ENCODE results near the gene MYNN.

The MYNN gene

DNA sequence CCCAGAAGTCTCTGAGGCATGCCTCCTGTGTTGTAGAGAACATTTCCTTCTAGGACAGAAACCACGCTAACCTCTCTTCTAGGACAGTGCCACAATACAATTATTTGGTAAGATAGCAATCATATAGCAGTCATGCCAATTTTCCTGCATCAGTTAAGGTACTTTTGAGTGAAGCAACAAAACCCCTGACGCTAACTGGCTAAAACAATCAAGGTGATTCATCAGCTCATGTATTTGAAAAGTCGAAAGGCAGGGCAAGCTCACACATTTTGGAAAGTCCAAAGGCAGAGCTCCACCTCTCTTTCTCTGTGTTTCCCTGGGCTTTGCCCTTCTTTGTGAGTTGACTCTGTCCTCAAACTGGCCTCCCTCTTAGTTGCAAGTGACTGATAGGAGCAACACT lies 18.5 kb upstream of the MYNN start:
- Histone ChIP-seq H2BK12ac (ENCODE audit: low read length in 2 of 2) (no peak overlapping the region), H2BK120ac (ENCODE audit: low read depth, low read length) (no peak overlapping the region), H3K9ac (ENCODE audit: low read length) (no peak overlapping the region), H3K36me3 (ENCODE audit: control insufficient read depth in 1 of 2, insufficient read depth in 2 of 2, low read depth in 1 of 2, low read length in 2 of 2) (no peaks in the 10 kb centered on the region), H2BK5ac (ENCODE audit: low read depth, low read length, poor library complexity, severe bottlenecking) (no peak overlapping the region), H3K4me1 (ENCODE audit: control insufficient read depth, insufficient read depth, low read depth, low read length) (no peaks in the 10 kb centered on the region), H3K4me2 (ENCODE audit: low read length, poor library complexity, severe bottlenecking) (no peak overlapping the region), H2AFZ (ENCODE audit: low read depth, low read length) (no peak overlapping the region), H3K23ac (ENCODE audit: low read length in 2 of 2) (no peak overlapping the region), H3K27ac (ENCODE audit: low read length, poor library complexity, severe bottlenecking) (no peak overlapping the region), H3K18ac (ENCODE audit: low read depth in 1 of 2, low read length in 2 of 2) (no peak overlapping the region), H3K14ac (ENCODE audit: low read length in 2 of 2) (no peak overlapping the region), H3K27me3 (ENCODE audit: control insufficient read depth in 1 of 2, insufficient read depth in 1 of 2, low read length in 2 of 2) (peaks cover 8 to 19% of the 10 kb centered on the region in 2 experiments), H3K4me3 (ENCODE audit: insufficient read depth in 1 of 2, low read depth in 1 of 2, low read length in 2 of 2) (no peak overlapping the region), H3K79me1 (replicated peaks; ENCODE audit: low read length, poor library complexity, severe bottlenecking) (no peaks in the 10 kb centered on the region), H3K9me3 (ENCODE audit: control insufficient read depth, low read length) (peaks cover 4% of the 10 kb centered on the region), H2BK15ac (ENCODE audit: low read depth, poor library complexity, severe bottlenecking) (no peak overlapping the region), H2AK5ac (ENCODE audit: low read length, severe bottlenecking) (no peak overlapping the region), H4K91ac (ENCODE audit: low read length) (no peak overlapping the region), H3K4ac (ENCODE audit: low read depth in 1 of 2, low read length in 2 of 2) (no peak overlapping the region), H4K8ac (ENCODE audit: low read length) (no peak overlapping the region)
- 85% methylated on average over 3 of the region's 3 CpGs for WGBS
- no peak for DNase-seq

DNA sequence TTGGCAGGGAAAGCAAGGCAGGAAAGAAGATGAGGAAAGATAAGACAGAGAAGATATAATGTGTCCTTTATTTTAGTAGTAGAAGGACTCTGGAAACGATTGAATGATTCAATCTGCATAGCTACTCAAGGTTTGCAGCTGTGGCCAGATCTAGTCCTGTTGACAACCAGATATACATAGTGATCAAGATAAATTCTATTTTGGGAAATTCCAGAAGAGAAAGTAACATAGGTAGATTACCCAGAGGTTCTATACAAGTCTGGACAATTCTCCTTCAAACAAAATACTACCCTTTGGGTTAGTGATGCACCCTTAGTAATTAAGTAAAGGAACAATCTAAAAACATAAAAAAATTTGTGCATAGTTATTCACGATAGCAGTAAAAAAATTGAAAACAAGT lies 17.7 kb upstream of the MYNN start:
- H3K79me1 ChIP-seq (replicated peaks; ENCODE audit: low read length, poor library complexity, severe bottlenecking): no peaks in the 10 kb centered on the region
- H2BK15ac ChIP-seq (ENCODE audit: low read depth, poor library complexity, severe bottlenecking): no peak overlapping the region
- no peak overlapping the region for H3K4me2 ChIP-seq (ENCODE audit: low read length, poor library complexity, severe bottlenecking)
- H3K9ac ChIP-seq (ENCODE audit: low read length): no peak overlapping the region
- H3K36me3 ChIP-seq (ENCODE audit: control insufficient read depth in 1 of 2, insufficient read depth in 2 of 2, low read depth in 1 of 2, low read length in 2 of 2): no peaks in the 10 kb centered on the region
- 91% methylated on average over 1 of the region's 2 CpGs for WGBS
- H4K8ac ChIP-seq (ENCODE audit: low read length): no peak overlapping the region
- no peak overlapping the region for H3K27ac ChIP-seq (ENCODE audit: low read length, poor library complexity, severe bottlenecking)
- DNase-seq: no peak
- H3K14ac ChIP-seq (ENCODE audit: low read length in 2 of 2): no peak overlapping the region
- H3K27me3 ChIP-seq (ENCODE audit: control insufficient read depth in 1 of 2, insufficient read depth in 1 of 2, low read length in 2 of 2): peaks cover 8 to 17% of the 10 kb centered on the region in 2 experiments
- H2AK5ac ChIP-seq (ENCODE audit: low read length, severe bottlenecking): no peak overlapping the region
- no peak overlapping the region for H3K18ac ChIP-seq (ENCODE audit: low read depth in 1 of 2, low read length in 2 of 2)
- no peak overlapping the region for H2AFZ ChIP-seq (ENCODE audit: low read depth, low read length)
- no peaks in the 10 kb centered on the region for H3K4me1 ChIP-seq (ENCODE audit: control insufficient read depth, insufficient read depth, low read depth, low read length)
- no peak overlapping the region for H2BK12ac ChIP-seq (ENCODE audit: low read length in 2 of 2)
- H2BK120ac ChIP-seq (ENCODE audit: low read depth, low read length): no peak overlapping the region
- H3K9me3 ChIP-seq (ENCODE audit: control insufficient read depth, low read length): peaks cover 11% of the 10 kb centered on the region
- H3K4me3 ChIP-seq (ENCODE audit: insufficient read depth in 1 of 2, low read depth in 1 of 2, low read length in 2 of 2): no peak overlapping the region
- H4K91ac ChIP-seq (ENCODE audit: low read length): no peak overlapping the region
- no peak overlapping the region for H3K4ac ChIP-seq (ENCODE audit: low read depth in 1 of 2, low read length in 2 of 2)
- no peak overlapping the region for H3K23ac ChIP-seq (ENCODE audit: low read length in 2 of 2)
- H2BK5ac ChIP-seq (ENCODE audit: low read depth, low read length, poor library complexity, severe bottlenecking): no peak overlapping the region

- Histone ChIP-seq H3K9me3 (ENCODE audit: control insufficient read depth, low read length) (peaks cover 11% of the 10 kb centered on the region), H3K27me3 (ENCODE audit: control insufficient read depth in 1 of 2, insufficient read depth in 1 of 2, low read length in 2 of 2) (peaks cover 8% of the 10 kb centered on the region in 2 experiments), H3K4me1 (ENCODE audit: control insufficient read depth, insufficient read depth, low read depth, low read length) (no peaks in the 10 kb centered on the region), H3K9ac (ENCODE audit: low read length) (no peak overlapping the region), H3K18ac (ENCODE audit: low read depth in 1 of 2, low read length in 2 of 2) (no peak overlapping the region), H3K23ac (ENCODE audit: low read length in 2 of 2) (no peak overlapping the region), H3K4ac (ENCODE audit: low read depth in 1 of 2, low read length in 2 of 2) (no peak overlapping the region), H3K4me2 (ENCODE audit: low read length, poor library complexity, severe bottlenecking) (no peak overlapping the region), H3K14ac (ENCODE audit: low read length in 2 of 2) (no peak overlapping the region), H2BK120ac (ENCODE audit: low read depth, low read length) (no peak overlapping the region), H3K36me3 (ENCODE audit: control insufficient read depth in 1 of 2, insufficient read depth in 2 of 2, low read depth in 1 of 2, low read length in 2 of 2) (no peaks in the 10 kb centered on the region), H2BK15ac (ENCODE audit: low read depth, poor library complexity, severe bottlenecking) (no peak overlapping the region), H3K4me3 (ENCODE audit: insufficient read depth in 1 of 2, low read depth in 1 of 2, low read length in 2 of 2) (no peak overlapping the region), H2BK5ac (ENCODE audit: low read depth, low read length, poor library complexity, severe bottlenecking) (no peak overlapping the region), H4K91ac (ENCODE audit: low read length) (no peak overlapping the region), H4K8ac (ENCODE audit: low read length) (no peak overlapping the region), H2BK12ac (ENCODE audit: low read length in 2 of 2) (no peak overlapping the region), H2AK5ac (ENCODE audit: low read length, severe bottlenecking) (no peak overlapping the region), H3K79me1 (replicated peaks; ENCODE audit: low read length, poor library complexity, severe bottlenecking) (no peaks in the 10 kb centered on the region), H2AFZ (ENCODE audit: low read depth, low read length) (no peak overlapping the region), H3K27ac (ENCODE audit: low read length, poor library complexity, severe bottlenecking) (no peak overlapping the region)
- no peak for DNase-seq
- WGBS: 100% methylated on average over 1 of the region's 5 CpGs
These were observed 14.7 kb upstream of the MYNN start for GRCh38 chr3:169758359-169758994.

- Histone ChIP-seq H3K4me1 (ENCODE audit: control insufficient read depth, insufficient read depth, low read depth, low read length) (peaks cover under 1% of the 10 kb centered on the region), H3K36me3 (ENCODE audit: control insufficient read depth in 1 of 2, insufficient read depth in 2 of 2, low read depth in 1 of 2, low read length in 2 of 2) (peaks cover 0 to under 1% of the 10 kb centered on the region in 2 experiments), H3K9ac (ENCODE audit: low read length) (no peak overlapping the region), H3K14ac (ENCODE audit: low read length in 2 of 2) (no peak overlapping the region), H4K91ac (ENCODE audit: low read length) (no peak overlapping the region), H3K18ac (ENCODE audit: low read depth in 1 of 2, low read length in 2 of 2) (no peak overlapping the region), H3K27ac (ENCODE audit: low read length, poor library complexity, severe bottlenecking) (no peak overlapping the region), H2AFZ (ENCODE audit: low read depth, low read length) (no peak overlapping the region), H3K4me3 (ENCODE audit: insufficient read depth in 1 of 2, low read depth in 1 of 2, low read length in 2 of 2) (no peak overlapping the region), H3K4ac (ENCODE audit: low read depth in 1 of 2, low read length in 2 of 2) (no peak overlapping the region), H2BK120ac (ENCODE audit: low read depth, low read length) (no peak overlapping the region), H3K9me3 (ENCODE audit: control insufficient read depth, low read length) (peaks cover 11% of the 10 kb centered on the region), H3K27me3 (ENCODE audit: control insufficient read depth in 1 of 2, insufficient read depth in 1 of 2, low read length in 2 of 2) (peaks cover 8% of the 10 kb centered on the region in 2 experiments), H2AK5ac (ENCODE audit: low read length, severe bottlenecking) (no peak overlapping the region), H2BK5ac (ENCODE audit: low read depth, low read length, poor library complexity, severe bottlenecking) (no peak overlapping the region), H3K23ac (ENCODE audit: low read length in 2 of 2) (no peak overlapping the region), H3K4me2 (ENCODE audit: low read length, poor library complexity, severe bottlenecking) (no peak overlapping the region), H2BK15ac (ENCODE audit: low read depth, poor library complexity, severe bottlenecking) (no peak overlapping the region), H3K79me1 (replicated peaks; ENCODE audit: low read length, poor library complexity, severe bottlenecking) (peaks cover under 1% of the 10 kb centered on the region), H2BK12ac (ENCODE audit: low read length in 2 of 2) (no peak overlapping the region), H4K8ac (ENCODE audit: low read length) (no peak overlapping the region)
- DNase-seq: no peak
- 83% methylated on average over 1 of the region's 2 CpGs for WGBS
These were observed 13.9 kb upstream of the MYNN start for GRCh38 chr3:169759256-169759655.
